ENCODE data around the gene PFDN1.

PFDN1 gene

GRCh38 chr5:140235791-140236551, 66.9 kb downstream of the PFDN1 start:
- peak; percentile 29 for DNase-seq

- no peak for DNase-seq
These were observed 68.4 kb downstream of the PFDN1 start for GRCh38 chr5:140234377-140234989.

GRCh38 chr5:140232731-140233130, 70.2 kb downstream of the PFDN1 start:
- DNase-seq = no peak

- no peak for DNase-seq
These were observed 72.5 kb downstream of the PFDN1 start for GRCh38 chr5:140230373-140230772.

GRCh38 chr5:140228364-140228837, 74.5 kb downstream of the PFDN1 start:
- no peak for DNase-seq

- DNase-seq = no peak
These were observed 75.9 kb downstream of the PFDN1 start for GRCh38 chr5:140227046-140227445.

GRCh38 chr5:140225396-140225795, 77.5 kb downstream of the PFDN1 start:
- no peak for DNase-seq

- DNase-seq = no peak
These were observed 78.2 kb downstream of the PFDN1 start for GRCh38 chr5:140224658-140225057.

- no peak for DNase-seq
These were observed 79.3 kb downstream of the PFDN1 start for GRCh38 chr5:140223567-140223966.

GRCh38 chr5:140222416-140222815, 80.5 kb downstream of the PFDN1 start:
- no peak for DNase-seq

- DNase-seq = peak; percentile 75
These were observed 81.1 kb downstream of the PFDN1 start for GRCh38 chr5:140221697-140222223.

GRCh38 chr5:140220698-140221064, 82.2 kb downstream of the PFDN1 start:
- no peak for DNase-seq

GRCh38 chr5:140220032-140220697, 82.7 kb downstream of the PFDN1 start:
- DNase-seq = peak; percentile 41

- DNase-seq = no peak
These were observed 83.6 kb downstream of the PFDN1 start for GRCh38 chr5:140219068-140219991.

GRCh38 chr5:140217299-140218026, 85.4 kb downstream of the PFDN1 start:
- DNase-seq = no peak

GRCh38 chr5:140216478-140217074, 86.3 kb downstream of the PFDN1 start:
- no peak for DNase-seq

- DNase-seq = no peak
These were observed 87.6 kb downstream of the PFDN1 start for GRCh38 chr5:140215276-140215675.

GRCh38 chr5:140214831-140215230, 88.1 kb downstream of the PFDN1 start:
- peak; percentile 46 for DNase-seq

- no peak for DNase-seq
These were observed 89.4 kb downstream of the PFDN1 start for GRCh38 chr5:140213370-140213983.

- no peak for DNase-seq
These were observed 94.8 kb downstream of the PFDN1 start for GRCh38 chr5:140208065-140208464.

Measured in suppressor macrophage treated with lipopolysaccharide for 4 hours (primary cell).